ENCODE measurements around the gene BTBD9. TPM values are rescaled to one million over a fixed set of nuclear protein-coding genes. Genes with fewer than 3 reads are reported as not detected.

The BTBD9 gene
- total and polyA plus RNA-seq, 2 donors (not counting 3 experiments of a cell fraction or from before 2014, with no cell fraction given), result 4.9 to 15.0 TPM

- Histone ChIP-seq H3K36me3 (ENCODE audit: control insufficient read depth in 2 of 2, extremely low read depth in 1 of 2, insufficient read depth in 2 of 2, low read length in 2 of 2) (no peaks in the 10 kb centered on the region), H3K27ac (ENCODE audit: insufficient read depth, low read depth, low read length) (no peak overlapping the region), H3K9me3 (replicated peaks; ENCODE audit: control insufficient read depth, insufficient read depth, low read length) (no peaks in the 10 kb centered on the region), H3K4me2 (ENCODE audit: insufficient read depth, low read length) (no peak overlapping the region), H3K9me1 (replicated peaks; ENCODE audit: control insufficient read depth, extremely low read depth, insufficient read depth, low read length) (no peaks in the 10 kb centered on the region), H3K4me1 (ENCODE audit: control insufficient read depth, extremely low read depth, insufficient read depth, low read length) (no peaks in the 10 kb centered on the region), H3K9ac (replicated peaks; ENCODE audit: extremely low read depth, insufficient read depth, low read length) (no peak overlapping the region), H3K27me3 (ENCODE audit: control insufficient read depth in 2 of 2, insufficient read depth in 2 of 2, low read length in 2 of 2) (no peaks in the 10 kb centered on the region), H3K4me3 (replicated peaks in 1 of 3; ENCODE audit: insufficient read depth in 1 of 3, low read depth in 1 of 3, low read length in 3 of 3) (no peak overlapping the region), H3K79me2 (ENCODE audit: control insufficient read depth, insufficient read depth, low read length) (no peaks in the 10 kb centered on the region), H4K20me1 (replicated peaks; ENCODE audit: control insufficient read depth, extremely low read depth, insufficient read depth, low read length) (no peaks in the 10 kb centered on the region), H2AFZ (ENCODE audit: low read depth, low read length) (no peak overlapping the region)
- FAIRE-seq (no peak), DNase-seq (ENCODE audit: low read depth, low spot score) (no peak)
- POLR2A ChIA-PET, result interaction anchor here (0.6 kb wide), 1 partner anchor 329 kb away, joined by 4 read pairs; no protein-coding TSS in a partner anchor
- dilution Hi-C loops (cut with MboI; ENCODE audit: extremely low pct_ligation_motif_present, low sequenced_read_pairs) (no loop called here), intact Hi-C loops (cut with micrococcal nuclease) (no loop called here)
- CTCF ChIA-PET, result interaction anchor here (1.1 kb wide), 1 partner anchor 38 kb away, joined by 3 read pairs; no protein-coding TSS in a partner anchor
- TF ChIP-seq POLR2A (IDR thresholded peaks at IDR 0.05; ENCODE audit: low read depth, low read length) (no peak), MYC (IDR thresholded peaks at IDR 0.05; ENCODE audit: low read depth, low read length) (no peak), JUN (IDR thresholded peaks at IDR 0.05; ENCODE audit: borderline replicate concordance, insufficient read depth, insufficient read length, low read depth) (no peak), CTCF (IDR thresholded peaks at IDR 0.05; ENCODE audit: extremely low read depth in 1 of 2, insufficient read depth in 1 of 2, low read depth in 1 of 2, low read length in 2 of 2) (no peak), GATA2 (IDR thresholded peaks at IDR 0.05; ENCODE audit: insufficient read depth, insufficient read length, low read depth, low read length) (no peak), EZH2 (IDR thresholded peaks at IDR 0.05; ENCODE audit: borderline replicate concordance, low read depth, low read length, severe bottlenecking) (no peak)
- TF ChIP-seq, protein P1, sequence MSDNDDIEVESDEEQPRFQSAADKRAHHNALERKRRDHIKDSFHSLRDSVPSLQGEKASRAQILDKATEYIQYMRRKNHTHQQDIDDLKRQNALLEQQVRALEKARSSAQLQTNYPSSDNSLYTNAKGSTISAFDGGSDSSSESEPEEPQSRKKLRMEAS (IDR thresholded peaks at IDR 0.05; ENCODE audit: insufficient read depth, insufficient read length), result no peak
- BruUV-seq (replicated peaks), result no TSS peak
Measured at GRCh38 chr6:38305995-38306681, 333.6 kb downstream of the BTBD9 start.

Data from endothelial cell of umbilical vein (primary cell).